ENCODE results near the gene PXYLP1.
A peak's percentile ranks its signal among the peaks of the same experiment; 100 is the strongest.

PXYLP1 gene

GRCh38 chr3:141333836-141334626, 102.4 kb downstream of the PXYLP1 start:
- DNase-seq (ENCODE audit: extremely low read depth, insufficient read length), result no peak
- H3K36me3 ChIP-seq (ENCODE audit: control insufficient read depth, insufficient read depth, low read length), result no peaks in the 10 kb centered on the region
- TF ChIP-seq, protein P1, sequence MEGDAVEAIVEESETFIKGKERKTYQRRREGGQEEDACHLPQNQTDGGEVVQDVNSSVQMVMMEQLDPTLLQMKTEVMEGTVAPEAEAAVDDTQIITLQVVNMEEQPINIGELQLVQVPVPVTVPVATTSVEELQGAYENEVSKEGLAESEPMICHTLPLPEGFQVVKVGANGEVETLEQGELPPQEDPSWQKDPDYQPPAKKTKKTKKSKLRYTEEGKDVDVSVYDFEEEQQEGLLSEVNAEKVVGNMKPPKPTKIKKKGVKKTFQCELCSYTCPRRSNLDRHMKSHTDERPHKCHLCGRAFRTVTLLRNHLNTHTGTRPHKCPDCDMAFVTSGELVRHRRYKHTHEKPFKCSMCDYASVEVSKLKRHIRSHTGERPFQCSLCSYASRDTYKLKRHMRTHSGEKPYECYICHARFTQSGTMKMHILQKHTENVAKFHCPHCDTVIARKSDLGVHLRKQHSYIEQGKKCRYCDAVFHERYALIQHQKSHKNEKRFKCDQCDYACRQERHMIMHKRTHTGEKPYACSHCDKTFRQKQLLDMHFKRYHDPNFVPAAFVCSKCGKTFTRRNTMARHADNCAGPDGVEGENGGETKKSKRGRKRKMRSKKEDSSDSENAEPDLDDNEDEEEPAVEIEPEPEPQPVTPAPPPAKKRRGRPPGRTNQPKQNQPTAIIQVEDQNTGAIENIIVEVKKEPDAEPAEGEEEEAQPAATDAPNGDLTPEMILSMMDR (IDR thresholded peaks at IDR 0.05; ENCODE audit: insufficient read depth, low read length, poor library complexity, severe bottlenecking), result no peak
- H3K4me3 ChIP-seq (replicated peaks; ENCODE audit: low read depth, low read length), result no peak overlapping the region
- H3K27me3 ChIP-seq (replicated peaks; ENCODE audit: control insufficient read depth, insufficient read depth, low read length), result no peaks in the 10 kb centered on the region

- H3K27me3 ChIP-seq (replicated peaks; ENCODE audit: control insufficient read depth, insufficient read depth, low read length), result no peaks in the 10 kb centered on the region
- no peak overlapping the region for H3K4me3 ChIP-seq (replicated peaks; ENCODE audit: low read depth, low read length)
- no peak for DNase-seq (ENCODE audit: extremely low read depth, insufficient read length)
- TF ChIP-seq, protein P1 (IDR thresholded peaks at IDR 0.05; ENCODE audit: insufficient read depth, low read length, poor library complexity, severe bottlenecking), result no peak
- H3K36me3 ChIP-seq (ENCODE audit: control insufficient read depth, insufficient read depth, low read length), result no peaks in the 10 kb centered on the region
These were observed 103.1 kb downstream of the PXYLP1 start for GRCh38 chr3:141334627-141335250.

DNA sequence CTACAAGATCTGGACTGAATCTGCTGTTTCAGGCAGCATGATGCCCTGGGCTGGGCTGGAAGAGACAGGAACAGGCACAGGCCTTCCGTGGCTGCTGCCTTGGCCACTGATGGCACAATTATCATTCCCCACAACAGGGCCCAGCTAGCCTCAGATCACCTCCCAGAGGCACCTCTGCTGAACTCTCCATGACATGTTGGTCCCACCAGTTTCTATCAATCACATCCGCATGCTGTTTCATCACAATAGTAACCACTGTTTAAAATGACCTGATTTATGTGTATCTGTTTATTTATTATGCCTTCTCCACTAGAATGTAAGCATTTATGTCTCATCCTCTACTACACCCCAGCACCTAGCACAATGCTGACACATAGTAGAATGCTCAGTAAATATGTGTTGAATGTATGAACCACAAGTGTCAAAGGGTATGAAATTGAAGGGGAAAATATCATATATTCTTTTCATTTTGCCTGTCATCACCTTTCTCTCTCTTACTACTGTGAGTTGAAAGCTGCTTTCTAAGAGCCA, 104.0 kb downstream of the PXYLP1 start:
- H3K36me3 ChIP-seq (ENCODE audit: control insufficient read depth, insufficient read depth, low read length), result no peaks in the 10 kb centered on the region
- no peak overlapping the region for H3K4me3 ChIP-seq (replicated peaks; ENCODE audit: low read depth, low read length)
- no peaks in the 10 kb centered on the region for H3K27me3 ChIP-seq (replicated peaks; ENCODE audit: control insufficient read depth, insufficient read depth, low read length)
- TF ChIP-seq, protein P1 (IDR thresholded peaks at IDR 0.05; ENCODE audit: insufficient read depth, low read length, poor library complexity, severe bottlenecking), result no peak
- DNase-seq (ENCODE audit: extremely low read depth, insufficient read length), result no peak

GRCh38 chr3:141336672-141337522, 105.3 kb downstream of the PXYLP1 start:
- TF ChIP-seq, protein P1 (IDR thresholded peaks at IDR 0.05; ENCODE audit: insufficient read depth, low read length, poor library complexity, severe bottlenecking), result no peak
- DNase-seq (ENCODE audit: extremely low read depth, insufficient read length), result peak; percentile 81

DNA sequence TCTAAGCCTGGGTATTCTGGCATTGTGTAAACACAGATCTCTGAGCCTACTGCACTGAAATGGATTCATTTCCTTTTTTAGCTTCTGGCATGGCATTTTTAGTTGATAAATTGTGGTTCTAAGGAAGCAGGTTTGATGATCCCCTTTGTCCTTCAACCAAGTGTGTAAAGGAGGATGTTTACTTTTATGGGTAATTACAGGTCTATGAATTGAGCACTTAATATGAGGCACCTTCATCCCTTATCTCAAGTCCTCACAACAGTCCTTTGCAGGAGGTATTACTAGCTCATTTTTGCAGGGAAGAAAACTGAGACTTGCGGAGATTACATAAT, 105.9 kb downstream of the PXYLP1 start:
- no peaks in the 10 kb centered on the region for H3K27me3 ChIP-seq (replicated peaks; ENCODE audit: control insufficient read depth, insufficient read depth, low read length)
- DNase-seq (ENCODE audit: extremely low read depth, insufficient read length), result no peak
- no peak overlapping the region; the same call in 1 of the 2 replicates for H3K4me3 ChIP-seq (replicated peaks; ENCODE audit: low read depth, low read length)
- H3K36me3 ChIP-seq (ENCODE audit: control insufficient read depth, insufficient read depth, low read length), result no peaks in the 10 kb centered on the region
- TF ChIP-seq, protein P1 (IDR thresholded peaks at IDR 0.05; ENCODE audit: insufficient read depth, low read length, poor library complexity, severe bottlenecking), result no peak

More at GRCh38 chr3:141336672-141337522, 105.3 kb downstream of the PXYLP1 start:
- Histone ChIP-seq H3K36me3 (ENCODE audit: control insufficient read depth, insufficient read depth, low read length) (no peaks in the 10 kb centered on the region), H3K27me3 (replicated peaks; ENCODE audit: control insufficient read depth, insufficient read depth, low read length) (no peaks in the 10 kb centered on the region), H3K4me3 (replicated peaks; ENCODE audit: low read depth, low read length) (no peak overlapping the region)

Data from GM06990 (cell line).